HG02870 (cell line): ENCODE measurements around the gene MAN1C1.
"Not testable (repeated sequence)": the region's sequence is repeated elsewhere in the genome, so short reads cannot be mapped to it uniquely, and the experiment has no call there.

ENCODE experiments used
- ATAC-seq: cut with Tn5 transposase; IDR thresholded peaks from one replicate; pipeline ENCODE4 v1.9.1; 2021; ENCODE audit warnings: mild to moderate bottlenecking, moderate library complexity; ENCODE audit not compliant: unreplicated experiment

Gene MAN1C1

GRCh38 chr1:25731626-25732370 is 115.2 kb downstream of the MAN1C1 start:
- ATAC-seq = no peak

- no peak for ATAC-seq
Observed at GRCh38 chr1:25732821-25733220, 116.2 kb downstream of the MAN1C1 start.

- ATAC-seq = no peak
Observed at GRCh38 chr1:25733271-25733670, 116.7 kb downstream of the MAN1C1 start.

DNA sequence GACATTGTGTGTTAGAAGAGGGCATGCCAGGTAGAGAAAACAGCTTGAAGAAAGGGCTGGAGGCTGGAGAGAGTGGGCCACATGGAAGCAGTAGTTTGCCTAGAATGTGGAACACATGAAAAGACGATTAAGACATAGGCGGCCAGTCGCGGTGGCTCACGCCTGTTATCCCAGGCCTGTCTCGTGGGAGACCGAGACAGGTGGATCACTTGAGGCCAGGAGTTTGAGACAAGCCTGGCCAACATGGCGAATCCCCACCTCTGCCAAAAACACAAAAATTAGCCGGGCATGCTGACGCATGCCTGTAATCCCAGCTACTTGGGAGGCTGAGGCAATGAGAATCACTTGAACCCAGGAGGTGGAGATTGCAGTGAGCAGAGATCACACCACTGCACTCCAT is 118.4 kb downstream of the MAN1C1 start:
- ATAC-seq = not testable (repeated sequence)

DNA sequence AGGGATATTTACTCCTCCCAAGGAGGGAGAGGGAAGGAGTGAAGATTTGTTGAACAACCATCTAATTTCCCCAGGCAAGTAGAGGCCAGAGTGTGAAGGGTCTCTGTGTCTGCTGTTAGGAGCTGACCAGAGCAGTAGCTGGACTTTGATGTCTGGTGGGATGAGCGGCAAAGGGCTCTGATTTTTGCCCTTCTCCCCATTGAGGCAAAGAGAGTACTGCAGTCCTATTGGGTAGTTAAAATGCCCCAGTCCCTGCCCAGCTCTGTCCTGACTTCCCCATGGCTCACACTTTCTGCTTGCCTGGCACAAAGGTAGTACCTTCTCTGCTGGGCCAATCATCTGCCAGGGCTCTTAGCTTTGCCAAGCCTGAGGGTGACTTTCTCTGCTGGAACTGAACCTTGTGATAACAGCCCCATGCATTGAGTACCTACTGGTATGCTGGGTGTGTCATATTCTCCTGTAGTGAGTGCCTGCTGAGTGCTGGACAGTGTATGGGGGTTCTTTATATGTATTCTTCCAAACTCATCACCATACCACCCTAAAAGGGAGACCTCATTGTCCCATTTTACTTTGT is 119.5 kb downstream of the MAN1C1 start:
- ATAC-seq = no peak

GRCh38 chr1:25737130-25737529 is 120.5 kb downstream of the MAN1C1 start:
- ATAC-seq = no peak

DNA sequence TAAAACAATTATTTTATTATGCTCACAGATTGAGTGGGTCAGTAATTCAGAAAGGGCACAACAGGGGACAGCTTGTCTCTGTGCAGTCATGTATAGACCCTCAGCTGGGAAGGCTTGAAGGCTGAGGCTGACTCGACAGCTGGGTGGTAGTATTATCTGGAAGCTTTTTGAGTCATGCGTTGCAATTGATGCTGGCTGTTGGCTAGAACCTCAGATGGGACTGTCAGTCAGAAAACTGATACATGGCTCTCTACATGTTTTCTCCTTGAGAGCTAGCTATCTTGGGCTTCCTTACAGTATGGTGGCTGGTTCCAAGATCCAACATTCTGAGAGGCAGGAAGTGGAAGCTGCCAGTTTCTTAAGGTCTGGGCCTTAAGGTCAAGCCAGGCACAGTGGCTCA is 121.9 kb downstream of the MAN1C1 start:
- no peak for ATAC-seq

GRCh38 chr1:25739341-25739740 is 122.8 kb downstream of the MAN1C1 start:
- no peak for ATAC-seq

DNA sequence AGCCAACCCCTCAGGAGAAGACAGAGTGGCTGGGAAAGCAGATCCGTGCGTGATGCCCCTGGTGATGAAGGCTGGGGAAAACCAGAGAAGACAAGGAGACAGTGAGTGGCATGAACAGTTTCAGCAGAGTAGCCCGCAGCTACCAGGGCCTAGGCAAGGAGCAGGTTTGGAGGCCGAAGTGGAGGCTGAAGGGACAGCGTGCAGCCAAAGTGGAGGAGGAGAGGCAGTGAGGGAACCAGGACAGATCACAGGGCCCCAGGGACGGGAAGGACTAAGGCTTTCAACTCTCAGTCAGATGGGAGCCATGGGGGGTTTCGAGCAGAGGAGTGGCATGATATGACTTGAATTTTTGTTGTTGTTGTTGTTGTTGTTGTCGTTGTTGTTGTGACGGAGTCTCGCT is 123.5 kb downstream of the MAN1C1 start:
- ATAC-seq = no peak

DNA sequence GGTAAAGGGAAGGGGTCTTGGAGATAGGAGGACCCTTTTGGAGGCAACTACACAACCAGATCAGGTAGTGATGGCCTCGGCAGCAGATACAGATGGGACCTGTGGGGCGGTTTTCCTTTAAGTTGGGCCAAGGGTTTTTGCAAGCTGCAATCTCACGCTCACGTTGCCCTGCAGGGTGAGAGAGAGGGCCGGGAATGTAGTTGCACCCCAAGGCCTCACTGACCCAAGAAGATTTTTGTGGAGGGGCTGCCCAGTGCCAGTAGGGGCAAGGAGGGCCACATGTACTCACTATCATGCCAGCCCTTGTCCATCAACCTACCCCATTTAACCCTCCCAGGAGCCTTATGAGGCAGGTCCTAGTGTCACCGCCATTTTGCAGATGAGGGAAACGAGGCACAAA is 125.7 kb downstream of the MAN1C1 start:
- no peak for ATAC-seq

DNA sequence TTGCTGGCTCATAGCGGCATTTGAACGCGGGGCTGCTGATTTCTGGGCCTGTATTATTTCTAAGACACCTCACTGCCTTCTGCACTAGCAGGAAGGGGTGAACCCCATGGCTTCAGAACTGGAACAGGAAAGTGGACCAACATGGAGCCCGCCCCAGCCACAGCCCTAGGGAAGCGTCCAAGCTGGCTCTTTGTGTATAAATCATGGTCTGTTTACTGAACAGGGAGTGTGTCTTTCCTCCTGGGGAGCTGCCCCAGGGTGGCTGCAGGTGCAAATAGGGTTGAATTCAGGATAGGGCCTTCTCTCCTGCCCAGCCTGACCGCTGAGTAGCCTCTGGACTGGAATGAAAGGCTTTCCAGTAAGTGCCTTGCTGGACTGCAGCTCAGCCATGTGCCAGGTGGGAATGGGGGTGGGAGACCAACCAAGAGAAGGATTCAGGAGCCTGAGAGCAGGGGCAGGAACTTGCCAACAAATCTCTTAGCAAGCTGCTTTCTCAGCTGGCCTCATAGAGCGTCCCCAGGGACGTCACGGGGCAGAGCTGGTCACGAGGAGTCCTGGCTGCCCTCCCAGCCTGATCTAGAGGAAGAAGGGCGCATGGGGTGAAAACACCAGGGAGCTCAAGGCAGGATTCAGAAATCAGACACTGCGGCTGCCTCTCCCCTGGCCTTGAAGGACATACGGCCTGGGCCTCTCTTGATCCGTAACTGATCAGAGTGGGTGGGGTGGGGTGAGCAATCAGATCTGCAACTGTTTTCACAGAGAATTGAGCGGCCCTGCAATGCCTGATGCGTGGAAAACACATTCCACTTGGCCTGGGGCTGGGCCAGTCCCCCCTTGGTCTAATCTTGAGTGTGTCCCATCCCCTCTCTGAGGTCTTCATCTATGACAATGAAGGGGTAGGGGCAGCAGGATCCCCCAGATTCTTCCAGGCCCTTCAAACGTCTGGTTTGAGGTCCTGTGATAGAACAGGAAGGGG is 126.9 kb downstream of the MAN1C1 start:
- no peak for ATAC-seq

DNA sequence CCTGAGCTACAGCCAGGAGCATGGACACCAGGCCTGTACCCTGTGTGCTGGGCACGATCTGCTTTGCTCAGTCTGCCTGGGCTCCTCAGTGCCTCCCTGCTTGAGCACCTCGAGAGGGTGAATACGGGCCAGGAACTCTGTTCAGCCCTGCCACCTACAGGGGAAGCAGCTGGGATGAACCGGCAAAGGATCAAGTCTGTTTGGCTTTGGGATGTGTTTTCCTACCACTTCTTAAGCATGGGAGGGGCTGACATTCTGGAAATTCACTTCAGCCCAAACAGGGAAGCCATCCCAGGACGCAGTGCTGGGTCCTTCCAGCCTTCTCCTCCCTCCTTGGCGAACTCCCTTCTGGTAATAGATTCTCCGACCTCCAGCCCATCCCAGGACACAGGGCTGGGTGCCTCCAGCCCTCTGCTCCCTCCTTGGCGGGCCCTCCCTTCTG is 127.6 kb downstream of the MAN1C1 start:
- no peak for ATAC-seq

DNA sequence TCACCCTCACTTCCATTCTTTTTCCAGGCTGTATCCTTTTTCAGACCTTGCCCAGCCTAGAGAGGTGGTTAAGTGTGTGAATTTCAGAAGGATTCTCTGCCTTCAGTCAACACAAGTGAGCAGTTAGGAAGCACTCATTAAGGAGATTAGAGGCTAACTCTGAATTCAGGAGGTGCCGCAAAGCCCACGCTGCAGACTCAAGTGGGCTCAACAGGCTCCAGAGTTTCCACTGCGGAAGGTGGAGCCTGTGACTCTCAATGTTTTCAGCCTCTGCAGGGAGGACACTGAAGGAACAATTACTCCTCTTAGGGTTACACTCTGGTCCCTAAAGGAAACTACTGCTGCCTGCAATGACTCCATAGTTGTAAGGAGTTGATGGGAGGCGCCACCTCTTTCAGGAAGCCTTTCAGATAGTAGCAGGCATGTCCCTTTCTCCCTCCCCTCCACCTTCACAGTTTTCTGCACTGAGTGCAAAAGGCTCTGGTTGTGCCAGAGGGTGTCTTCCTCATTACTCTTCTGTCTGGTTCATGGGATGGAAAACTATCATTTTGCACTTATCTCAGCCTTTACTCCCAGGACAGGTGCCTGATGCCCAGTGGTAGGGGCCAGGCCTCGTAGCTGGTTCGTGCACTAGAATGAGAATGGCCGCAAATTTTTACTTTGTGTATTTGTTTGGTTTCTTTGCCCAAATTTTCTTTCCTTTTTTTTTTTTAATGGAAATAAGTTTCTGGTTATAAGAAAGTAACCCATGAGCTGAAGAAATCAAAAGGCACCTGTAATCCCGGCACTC is 128.2 kb downstream of the MAN1C1 start:
- no peak for ATAC-seq

DNA sequence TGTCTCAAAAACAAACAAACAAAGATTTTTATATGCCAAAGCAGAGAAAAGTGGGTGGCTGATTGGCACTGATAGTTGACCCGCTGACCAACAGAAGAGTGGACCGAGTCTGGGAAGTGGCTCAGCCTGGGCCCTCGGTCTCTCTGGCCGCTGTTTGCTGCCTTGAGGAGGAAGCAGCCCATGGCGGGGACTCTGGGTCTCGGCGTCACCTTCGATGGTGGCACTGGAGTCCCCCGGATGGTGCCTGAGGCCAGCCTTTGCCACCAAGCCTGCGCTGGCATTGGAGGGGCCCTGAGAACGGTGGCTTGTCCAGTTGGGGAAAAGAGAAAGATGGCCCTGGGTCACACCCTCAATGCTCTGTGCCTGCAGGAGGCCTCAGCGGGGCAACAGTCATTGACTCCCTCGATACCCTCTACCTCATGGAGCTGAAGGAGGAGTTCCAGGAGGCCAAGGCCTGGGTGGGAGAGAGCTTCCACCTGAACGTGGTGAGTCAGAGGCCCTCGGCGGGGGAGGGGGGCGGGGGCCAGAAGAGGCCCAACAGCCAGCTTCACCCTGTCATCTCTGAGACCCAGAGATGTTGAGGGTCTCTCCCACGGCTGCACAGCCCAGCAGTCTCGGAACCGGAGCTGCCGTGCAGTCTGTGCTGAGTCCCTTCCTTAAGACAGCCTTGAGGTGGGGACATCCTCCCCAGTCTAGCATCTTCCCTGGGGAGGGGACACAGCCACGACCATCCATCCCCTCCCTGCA is 129.9 kb downstream of the MAN1C1 start:
- ATAC-seq = no peak

DNA sequence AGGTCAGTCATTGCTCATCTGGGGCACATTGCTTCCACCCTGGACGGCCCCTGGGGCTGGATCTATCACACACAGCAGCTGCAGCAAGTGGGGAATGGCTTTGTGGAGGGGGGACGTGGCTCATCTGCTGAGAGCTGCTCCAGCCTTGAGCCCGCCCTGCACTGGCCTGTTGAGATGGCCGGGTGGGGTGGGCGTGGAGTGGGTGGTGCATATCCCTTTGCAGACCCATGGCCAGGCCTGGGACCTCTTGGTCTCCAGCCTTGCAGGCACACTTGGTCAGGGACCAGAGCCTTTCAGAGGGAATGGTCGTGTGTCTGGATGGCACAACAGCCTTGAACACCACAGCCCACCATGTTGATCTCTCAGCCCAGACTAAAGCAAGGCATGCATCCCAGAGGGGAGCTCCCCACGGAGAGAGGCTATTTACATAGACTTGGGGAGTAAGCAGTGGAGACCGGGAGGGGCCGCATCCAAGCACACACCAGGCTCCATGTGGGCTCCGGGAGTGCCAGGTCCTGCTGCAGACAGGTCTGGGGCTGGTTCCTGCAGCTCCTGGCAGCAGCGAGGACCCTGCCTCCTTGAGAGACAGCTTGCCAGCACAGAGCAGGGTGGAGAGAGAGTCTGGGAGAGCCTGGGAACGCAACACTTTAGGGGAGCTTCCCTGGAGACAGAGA is 130.6 kb downstream of the MAN1C1 start:
- no peak for ATAC-seq

- no peak for ATAC-seq
Observed at GRCh38 chr1:25748531-25749205, 132.1 kb downstream of the MAN1C1 start.

DNA sequence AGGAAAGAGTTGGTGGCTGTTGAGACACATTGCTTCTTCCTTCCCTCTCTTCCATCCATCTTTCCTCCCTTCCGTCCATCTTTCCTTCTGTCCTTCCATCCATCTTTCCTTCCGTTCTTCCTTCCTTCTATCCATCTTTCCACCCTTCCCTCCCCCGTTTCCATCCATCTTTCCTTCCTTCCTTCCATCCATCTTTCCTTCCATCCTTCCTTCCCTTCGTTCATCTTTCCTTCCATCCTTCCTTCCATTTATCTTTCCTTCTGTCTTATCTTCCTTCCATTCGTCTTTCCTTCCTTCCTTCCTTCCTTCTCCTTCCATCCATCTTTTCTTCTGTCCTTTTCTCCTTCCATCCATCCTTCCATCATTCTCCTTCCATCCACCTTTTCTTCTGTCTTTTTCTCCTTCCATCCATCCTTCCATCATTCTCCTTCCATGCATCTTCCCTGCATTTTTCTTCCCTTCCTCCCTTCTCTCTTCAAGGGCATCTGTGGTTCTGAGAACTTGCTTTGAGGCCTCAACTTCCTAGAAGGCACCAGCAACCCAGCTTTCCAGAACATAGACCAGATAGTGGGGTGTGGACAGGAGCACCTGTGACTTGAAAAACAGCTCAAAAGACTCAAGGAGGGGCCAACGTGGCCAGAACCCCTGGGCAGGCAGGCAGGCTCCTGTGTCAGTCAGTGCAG is 134.5 kb downstream of the MAN1C1 start:
- no peak for ATAC-seq

GRCh38 chr1:25754470-25755181 is 138.0 kb downstream of the MAN1C1 start:
- no peak for ATAC-seq
